Inflammatory macrophage (primary cell): ENCODE results near the gene SHISA7.

Experiments
- DNase-seq, 2 donors: peaks; one replicate each; pipeline ENCODE4 v3.0.0-alpha.2; 2020 to 2022
- total RNA-seq, 18 experiments: gene quantifications; one replicate each; lab custom pipeline; 2026; ENCODE audit warnings: mixed read lengths in 6 of 18, inconsistent platforms in 2 of 18; lab: John Stamatoyannopoulos, UW

SHISA7 gene
- 0 to 0.16 (median 0) reads per million in 18 experiments for total RNA-seq

GRCh38 chr19:55443045-55443823, at the start of gene SHISA7:
SHISA7 (minus strand) TSS chr19:55443300; CDS start chr19:55442863, 437 bp downstream.
- DNase-seq, result no peak

DNA sequence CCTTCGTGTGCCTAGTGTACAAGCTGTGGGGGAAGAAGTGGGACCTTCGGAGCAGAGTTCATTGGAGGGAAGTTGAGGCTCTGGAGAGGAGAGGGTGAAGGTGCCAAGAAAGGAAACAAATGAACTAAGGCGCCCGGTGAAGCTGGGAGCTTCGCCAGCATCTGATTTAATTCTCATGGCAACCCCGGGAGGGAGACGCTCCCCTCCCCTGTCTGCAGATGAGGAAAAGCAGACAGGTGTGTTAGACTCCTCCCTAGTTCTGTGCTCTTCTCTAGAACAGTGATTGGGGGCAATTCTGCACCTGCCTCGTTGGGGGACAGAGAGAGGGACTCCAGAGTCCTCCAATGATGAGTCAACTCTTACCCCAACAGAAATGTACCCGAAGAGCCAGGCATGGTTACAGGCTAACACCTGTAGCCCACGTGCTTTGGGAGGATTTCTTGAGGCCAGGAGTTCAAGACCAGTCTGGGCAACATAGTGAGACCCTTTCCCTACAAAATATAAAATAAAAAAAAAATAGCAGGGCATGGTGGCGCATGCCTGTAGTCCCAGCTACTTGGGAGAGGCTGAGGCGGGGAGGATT, 49.4 kb upstream of the SHISA7 start:
- no peak for DNase-seq

- no peak for DNase-seq
These were observed 48.7 kb upstream of the SHISA7 start for GRCh38 chr19:55491546-55492360.

DNA sequence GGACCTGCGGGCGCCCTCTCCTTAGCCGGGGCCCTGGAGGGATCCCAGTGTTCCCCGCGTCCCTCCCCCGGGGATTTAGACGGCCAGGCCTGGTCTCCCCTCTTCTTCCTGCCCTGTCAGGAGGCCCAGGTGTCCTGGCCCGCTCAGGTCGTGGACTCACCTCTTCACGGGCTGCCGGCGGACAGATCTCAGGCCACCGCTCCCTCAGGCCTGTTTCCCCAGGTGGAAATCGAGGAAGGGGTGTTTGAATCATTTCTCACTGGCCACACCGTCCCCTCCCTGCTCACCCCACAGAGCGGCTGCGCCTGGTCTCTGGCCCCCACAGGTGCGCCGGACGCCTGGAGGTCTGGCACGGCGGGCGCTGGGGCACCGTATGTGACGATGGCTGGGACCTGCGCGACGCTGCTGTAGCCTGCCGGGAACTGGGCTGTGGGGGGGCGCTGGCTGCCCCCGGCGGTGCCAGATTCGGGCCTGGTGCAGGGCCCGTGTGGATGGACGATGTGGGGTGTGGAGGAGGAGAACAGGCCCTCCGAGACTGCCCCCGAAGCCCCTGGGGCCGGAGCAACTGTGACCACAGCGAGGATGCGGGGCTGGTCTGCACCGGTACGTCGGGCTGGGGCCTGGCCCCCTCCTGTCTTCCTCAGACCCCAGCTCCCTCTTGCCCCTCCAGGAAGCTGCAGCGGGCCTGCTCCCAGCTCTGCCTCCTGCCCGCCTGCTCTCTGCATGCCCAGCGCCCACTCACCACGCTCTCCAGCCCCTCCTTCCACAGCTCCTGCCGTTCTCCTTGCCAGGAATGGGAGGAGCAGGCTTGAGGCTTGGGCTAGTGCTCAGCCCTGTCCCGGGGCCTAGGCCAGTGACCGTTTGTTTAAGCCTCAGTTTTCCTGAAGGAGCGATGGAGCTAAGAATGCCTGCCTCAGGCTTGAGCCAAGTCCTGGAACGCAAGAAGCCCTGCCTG, 47.7 kb upstream of the SHISA7 start:
- DNase-seq, result no peak

DNA sequence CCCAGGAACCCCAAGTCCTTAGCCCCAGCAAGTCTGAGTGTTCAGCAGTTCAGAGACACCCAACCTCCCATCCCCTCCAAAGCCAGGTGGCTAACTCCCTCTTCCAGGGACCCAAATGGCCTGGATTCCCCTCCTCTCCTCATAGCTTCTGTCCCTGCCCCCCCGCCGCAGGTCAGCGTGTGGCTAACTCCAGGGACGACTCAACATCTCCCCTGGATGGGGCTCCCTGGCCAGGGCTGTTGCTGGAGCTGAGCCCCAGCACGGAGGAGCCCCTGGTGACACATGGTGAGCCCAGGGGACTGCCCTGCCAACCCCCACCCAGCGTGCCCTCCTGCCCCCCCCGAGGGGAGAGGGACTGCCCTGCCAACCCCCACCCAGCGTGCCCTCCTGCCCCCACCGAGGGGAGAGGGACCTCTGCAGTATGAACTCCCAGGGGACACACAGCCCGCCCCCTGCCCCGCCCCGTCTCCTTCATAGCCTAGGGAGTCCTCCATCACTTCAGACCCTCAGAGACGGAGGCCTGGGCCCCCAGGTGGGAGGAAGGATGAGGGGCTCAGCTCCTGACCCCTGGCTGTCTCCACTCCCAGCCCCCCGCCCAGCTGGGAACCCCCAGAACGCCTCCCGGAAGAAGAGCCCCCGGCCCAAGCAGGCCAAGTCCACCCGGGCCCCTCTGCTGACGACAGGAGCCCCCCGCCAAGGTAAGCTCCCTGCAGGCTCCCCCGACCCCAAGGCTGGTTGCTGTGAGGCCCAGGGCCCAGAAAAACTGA, 46.8 kb upstream of the SHISA7 start:
- no peak for DNase-seq

DNA sequence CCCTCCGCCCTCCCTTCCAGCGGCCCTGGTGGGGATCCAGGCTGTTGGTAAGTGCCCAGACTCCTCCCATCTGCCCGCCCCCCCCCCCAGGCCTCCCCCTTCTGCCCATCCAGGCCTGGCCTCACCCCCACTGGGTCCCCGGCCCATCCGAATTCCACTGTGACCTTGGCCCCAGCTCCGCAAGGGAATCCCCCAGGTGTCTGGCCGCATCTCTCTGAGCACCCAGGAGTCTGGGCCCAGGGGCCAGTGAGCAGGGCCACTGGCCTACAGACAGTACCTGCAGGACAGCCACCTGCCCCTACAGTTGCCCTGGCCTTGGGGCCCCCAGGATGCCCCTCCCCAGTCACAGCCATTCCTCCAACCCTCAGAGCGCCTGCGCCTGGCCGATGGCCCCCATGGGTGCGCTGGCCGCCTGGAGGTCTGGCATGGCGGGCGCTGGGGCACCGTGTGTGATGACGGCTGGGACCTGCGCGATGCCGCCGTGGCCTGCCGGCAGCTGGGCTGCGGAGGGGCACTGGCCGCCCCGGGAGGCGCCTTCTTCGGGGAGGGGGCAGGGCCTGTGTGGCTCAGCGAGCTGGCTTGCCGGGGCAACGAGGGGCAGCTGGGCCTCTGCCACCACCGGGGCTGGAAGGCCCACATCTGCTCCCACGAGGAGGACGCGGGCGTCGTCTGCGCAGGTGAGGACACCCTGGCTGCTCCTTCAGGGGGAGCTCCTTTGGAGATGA, 46.0 kb upstream of the SHISA7 start:
- no peak for DNase-seq

DNA sequence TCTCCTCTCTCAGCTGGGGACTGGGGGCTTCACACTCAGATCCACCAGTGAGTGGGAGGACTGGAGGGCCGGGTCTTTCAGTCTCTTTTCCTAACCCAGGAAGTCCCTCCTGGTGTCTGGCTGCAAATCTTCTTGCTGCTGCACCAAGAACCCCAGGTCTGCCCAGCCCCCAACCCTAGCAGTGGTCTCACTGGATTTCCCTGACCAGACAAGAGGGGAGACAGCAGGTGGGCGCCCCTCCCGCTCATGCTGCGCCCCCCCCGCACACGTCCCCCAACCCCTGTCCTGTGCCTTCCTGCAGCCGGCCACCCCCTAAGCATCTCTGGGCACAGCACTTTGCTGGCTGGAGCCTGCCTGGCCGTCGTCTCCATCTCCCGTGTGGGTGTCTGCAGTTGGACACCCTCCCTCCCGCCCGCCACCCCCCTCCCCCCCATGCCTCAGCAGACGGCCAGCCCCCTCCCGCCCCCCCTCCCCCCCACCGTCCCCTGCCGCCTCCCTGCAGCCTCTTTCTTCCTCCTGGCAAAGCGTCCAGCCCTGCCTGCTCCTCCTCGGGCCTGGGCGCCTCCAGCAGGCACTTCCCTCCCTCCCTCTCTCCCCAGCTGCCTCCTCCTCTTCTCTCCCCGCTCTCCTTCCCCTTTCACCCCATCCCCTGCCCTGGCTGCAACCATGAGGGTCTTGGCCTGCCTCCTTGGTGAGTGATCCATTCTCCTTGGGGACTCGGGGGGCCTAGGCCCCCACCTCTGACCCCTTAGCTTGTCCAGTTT, 45.0 kb upstream of the SHISA7 start, which contains the start of gene SSC5D:
Gene SSC5D (plus strand): TSS at position 513 of the 764 bp plus-strand sequence. CDS start 154 bp downstream, at position 667.
- DNase-seq, result no peak

GRCh38 chr19:55486971-55487923, 44.1 kb upstream of the SHISA7 start:
- no peak for DNase-seq

DNA sequence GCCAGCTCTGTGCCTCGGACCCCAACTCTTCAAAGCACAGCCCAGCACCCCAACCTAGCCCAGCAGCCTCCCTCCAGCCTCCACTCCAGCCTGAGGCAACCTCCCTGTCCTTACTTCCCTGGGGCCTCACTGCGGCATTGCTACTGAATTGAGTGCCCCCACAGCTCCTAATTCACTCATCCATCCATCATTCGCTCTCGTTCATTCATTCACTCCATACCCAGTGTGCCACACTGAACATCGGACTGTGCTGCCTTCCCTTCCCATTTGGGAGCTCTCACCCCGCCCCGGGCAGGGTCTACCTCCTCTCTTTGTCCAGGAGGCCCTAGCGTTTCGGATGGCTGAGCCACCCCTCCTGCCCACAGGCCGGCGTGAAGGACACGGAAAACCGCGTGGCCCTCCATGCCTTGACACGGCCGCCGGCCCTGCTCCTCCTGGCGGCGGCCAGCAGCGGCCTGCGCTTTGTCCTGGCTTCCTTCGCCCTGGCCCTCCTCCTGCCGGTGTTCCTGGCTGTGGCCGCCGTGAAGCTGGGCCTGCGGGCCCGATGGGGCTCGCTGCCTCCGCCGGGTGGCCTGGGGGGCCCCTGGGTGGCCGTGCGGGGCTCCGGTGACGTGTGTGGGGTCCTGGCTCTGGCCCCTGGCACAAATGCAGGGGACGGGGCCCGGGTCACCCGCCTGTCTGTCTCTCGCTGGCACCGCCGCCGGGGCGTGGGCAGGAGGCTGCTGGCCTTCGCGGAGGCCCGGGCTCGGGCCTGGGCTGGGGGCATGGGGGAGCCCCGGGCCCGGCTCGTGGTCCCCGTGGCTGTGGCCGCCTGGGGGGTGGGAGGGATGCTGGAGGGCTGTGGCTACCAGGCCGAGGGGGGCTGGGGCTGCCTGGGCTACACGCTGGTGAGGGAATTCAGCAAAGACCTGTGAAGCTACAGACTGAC, 43.2 kb upstream of the SHISA7 start:
- DNase-seq, result no peak

GRCh38 chr19:55485439-55486011, 42.4 kb upstream of the SHISA7 start:
- DNase-seq, result no peak

DNA sequence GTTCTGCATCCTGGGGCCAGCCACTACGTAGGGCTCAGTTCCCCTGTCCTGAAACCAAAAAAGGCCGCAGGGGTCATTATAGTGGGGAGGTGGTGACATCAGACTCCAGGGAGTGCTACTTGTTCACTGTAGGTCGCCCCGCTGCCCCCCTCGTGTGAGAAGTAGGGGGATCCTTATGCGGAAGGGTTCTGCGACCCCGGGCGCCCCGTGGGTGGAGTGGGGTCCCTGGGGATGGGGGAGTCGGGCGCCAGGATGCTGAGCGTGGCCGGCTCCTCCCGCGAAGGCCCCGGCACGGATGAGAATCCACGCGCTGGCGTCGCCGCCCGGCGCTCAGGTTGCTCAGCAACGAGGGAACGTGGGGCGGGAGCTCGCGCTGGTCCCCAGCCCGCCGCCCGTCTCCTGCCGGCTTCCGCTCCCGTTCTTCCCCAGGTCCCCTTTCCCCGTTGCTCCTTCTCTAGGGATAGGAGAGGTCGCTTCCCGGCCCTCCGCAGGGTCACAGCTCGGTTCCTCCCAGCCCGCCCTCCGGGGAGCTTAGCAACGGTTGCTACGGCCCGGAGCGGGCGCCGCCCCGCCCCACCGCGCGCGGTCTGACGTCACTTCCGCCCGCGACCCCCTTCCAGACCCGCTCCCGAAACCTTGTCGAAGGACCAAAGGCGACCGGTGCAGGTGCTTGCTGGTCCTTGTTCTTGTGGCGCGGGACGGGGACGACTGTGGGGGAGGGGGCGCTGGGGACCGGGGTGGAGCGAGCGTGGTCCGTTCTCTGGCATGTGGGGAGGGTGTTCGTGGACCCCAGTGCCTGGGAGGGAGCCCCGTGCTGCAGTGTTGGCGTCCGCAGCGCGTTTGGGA, 41.7 kb upstream of the SHISA7 start, which contains the start of gene NAT14:
Gene NAT14 (plus strand): TSS at position 596 of the 846 bp plus-strand sequence. CDS start 521 bp downstream, outside the sequence.
- DNase-seq, result peak in 1 of 2 donors; percentile 30

DNA sequence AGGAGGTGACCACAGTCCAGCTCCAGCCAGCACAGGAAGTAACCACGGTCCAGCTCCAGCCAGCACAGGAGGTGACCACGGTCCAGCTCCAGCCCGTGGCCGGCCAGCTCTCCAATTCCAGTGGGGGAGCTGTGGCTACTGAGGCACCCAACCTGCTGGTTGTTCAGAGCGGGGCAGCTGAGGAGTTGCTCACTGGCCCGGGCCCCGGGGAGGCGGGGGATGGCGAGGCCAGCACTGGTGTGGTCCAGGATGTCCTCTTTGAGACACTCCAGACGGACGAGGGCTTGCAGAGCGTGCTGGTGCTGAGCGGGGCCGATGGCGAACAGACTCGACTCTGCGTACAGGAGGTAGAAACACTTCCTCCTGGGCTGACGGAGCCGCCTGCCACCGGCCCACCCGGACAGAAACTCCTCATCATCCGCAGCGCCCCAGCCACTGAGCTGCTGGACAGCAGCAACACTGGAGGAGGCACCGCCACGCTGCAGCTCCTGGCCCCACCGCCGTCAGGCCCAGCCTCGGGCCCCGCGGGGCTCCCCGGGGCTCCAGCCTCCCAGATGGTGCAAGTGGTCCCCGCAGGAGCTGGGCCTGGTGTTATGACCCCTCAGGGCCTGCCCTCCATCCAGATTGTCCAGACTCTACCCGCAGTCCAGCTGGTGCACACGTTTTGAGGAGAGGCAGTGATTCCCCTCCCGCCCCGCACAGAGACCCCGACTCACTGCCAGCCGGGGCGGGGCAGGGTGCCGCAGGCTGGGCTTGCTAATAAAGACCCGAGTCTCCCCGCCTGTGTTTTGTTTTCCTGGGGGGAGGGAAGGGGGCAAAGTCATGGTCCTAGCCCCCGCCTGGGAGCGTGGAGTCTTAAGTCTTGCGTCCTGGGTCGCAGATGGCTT, 40.8 kb upstream of the SHISA7 start:
- DNase-seq, result no peak

- no peak for DNase-seq
These were observed 40.0 kb upstream of the SHISA7 start for GRCh38 chr19:55482967-55483705.
